ENCODE results near the gene SMIM32.

The SMIM32 gene

DNA sequence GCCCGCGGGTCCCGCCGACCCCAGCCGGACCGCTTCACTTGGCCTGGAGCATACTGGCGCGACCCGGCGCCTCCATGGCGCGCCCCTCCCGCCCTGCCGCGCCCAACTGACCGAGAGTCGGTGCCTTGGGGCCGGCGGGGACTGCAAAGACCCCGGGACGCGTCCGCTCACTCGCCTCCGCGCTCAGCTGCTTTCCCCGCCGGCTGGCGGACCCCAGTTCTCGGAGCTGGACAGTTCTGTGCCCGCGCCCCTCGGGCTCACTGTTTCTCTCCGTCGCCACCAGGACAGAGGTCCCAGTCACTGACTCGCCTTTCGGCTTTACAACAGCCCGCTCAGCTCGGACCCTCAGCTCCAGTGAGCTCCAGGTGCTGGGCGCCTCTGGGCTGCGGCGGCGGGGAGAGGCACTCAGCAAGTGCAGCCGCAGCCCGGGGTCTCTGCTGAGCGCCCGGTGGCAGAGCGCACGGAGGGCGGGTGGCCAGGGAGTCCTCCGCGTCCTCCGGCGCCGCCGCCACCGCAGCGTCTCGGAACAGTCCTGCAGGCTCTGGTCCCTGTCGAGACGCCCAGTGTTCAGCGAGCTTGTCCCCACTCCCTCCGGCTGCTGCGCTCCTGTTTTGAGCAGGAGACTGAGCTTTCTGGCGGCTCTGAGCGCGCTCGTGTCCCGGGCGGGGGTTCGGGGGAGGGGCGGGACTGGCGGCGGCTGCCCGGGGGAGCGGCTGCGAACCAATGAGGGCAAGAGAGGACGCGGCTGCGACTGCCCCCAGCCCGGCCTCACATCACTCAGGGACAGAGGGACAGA is at the start of gene SMIM32:
SMIM32 (minus strand) TSS at position 637 of the 796 bp plus-strand sequence. CDS start 638 bp downstream, outside the sequence.
- no peak for DNase-seq

DNA sequence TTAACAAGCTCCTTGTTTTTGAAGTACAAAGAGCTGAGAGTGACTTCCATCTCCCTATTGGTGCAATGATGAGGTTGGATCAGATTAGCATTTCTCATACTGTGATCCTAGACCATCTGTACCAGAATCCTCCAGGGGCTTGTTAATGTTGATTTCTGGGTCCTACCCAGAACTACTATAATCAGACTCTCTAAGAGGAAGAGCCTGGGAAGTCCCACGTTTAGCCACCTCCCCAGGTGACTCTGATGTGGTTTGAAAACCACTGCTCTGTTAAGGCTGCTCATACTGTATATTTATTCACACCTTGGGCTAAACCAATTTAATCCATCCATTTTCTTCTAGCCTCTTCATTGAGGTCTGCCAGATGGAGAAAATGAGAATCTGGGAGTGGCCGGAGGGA is 49.6 kb upstream of the SMIM32 start:
- no peak for DNase-seq

DNA sequence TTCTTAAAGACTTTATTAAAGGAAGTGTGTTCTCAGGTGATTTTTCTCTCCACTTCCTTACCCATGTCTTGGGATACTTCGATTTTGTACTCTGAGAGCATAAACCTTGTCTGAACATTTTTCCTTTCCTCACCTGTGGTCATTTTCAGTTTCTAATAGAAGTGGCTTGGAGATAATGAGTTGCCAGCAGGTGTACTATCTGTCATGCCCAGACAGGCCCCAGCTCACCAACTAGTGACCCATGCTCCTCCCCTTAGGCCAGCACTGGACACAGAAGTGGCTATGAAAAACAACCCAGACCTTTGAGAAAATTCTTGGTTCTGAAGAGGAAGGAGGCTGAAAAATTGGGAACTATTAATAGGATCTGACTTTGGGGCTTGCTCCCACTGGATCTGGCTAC is 49.2 kb upstream of the SMIM32 start:
- no peak for DNase-seq

DNA sequence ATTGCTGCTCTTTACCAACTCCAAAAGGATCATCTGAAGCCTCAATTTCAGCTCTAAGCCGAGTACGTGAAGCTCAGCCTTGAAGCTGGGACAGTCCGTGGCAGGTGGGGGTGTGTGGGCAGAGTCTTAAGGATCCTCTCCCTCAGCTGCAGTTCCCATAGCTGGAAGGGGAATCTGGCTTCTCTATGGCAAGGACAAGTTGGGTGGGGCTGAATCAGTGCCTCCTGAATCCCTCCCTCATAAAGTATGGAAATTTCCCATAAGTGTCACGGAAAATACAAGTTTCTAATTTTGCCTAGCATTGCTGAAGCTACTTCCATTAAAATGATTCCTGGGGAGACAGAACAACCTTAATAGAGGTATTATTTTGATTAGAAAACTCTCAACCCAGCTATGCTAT is 47.9 kb upstream of the SMIM32 start:
- no peak for DNase-seq

DNA sequence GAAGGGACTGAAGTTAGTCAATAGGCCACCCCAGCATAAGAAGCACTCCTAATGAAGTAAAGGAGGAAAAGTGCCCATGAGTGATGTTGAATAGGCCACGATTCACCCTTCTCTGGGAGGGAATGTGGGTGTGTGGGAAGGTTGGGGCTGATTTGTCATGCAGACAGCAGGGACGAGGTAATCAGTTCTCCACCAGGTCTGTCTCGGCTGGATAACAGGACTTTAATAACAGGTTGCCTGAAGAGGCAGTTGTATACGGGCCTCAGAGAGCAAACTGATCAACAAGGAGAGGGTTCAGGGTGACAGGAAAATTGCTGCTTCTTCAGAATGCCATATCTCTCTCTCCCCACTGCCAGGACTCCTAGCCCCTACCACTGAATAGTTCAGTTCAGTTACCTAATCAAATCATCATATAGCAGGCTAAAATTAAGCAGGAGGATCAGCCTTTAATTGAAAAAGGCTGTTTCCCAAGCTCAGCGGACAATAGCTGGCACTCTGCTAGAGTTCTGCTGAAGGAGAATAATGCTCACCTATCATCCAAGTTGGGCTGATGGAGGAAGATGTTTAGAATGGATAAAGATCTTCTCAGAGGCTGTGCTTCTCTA is 43.6 kb upstream of the SMIM32 start:
- no peak for DNase-seq

DNA sequence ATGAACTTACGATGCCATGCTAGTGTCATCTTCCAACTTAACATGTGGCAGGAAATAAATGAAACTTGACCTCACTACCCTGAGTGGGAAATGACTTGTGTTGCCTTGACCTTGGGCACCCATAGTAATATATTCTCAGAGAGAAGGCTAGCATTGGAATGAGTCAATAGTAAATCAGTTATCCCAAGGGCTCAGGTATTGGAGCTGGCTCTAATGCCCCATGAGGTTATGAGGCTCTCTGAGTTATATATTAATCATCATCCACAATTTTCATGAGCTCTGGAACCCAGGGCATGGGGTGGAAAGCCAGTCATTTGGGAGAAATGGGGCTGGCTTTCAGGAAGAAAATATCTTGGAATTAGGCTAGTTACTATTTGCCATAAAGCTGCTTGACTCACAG is 42.4 kb upstream of the SMIM32 start:
- no peak for DNase-seq

DNA sequence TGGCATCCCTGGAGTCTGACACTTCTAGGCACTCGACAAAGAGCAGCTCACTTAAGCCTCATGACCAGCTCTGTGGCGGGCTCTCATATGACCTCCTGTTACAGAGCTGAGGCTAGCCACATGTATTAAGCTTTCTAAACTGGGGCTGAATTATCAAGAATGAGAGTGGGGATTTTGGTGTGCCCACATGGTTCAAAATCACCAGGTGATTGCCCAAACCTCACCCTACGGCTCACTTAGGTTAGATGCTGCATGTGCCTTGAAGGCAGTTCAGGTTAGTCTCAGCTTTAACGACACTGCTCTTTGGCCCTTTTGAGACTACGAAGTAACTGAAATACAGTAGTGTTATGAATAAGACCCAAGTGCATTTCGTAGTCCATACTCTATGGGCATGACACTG is 39.4 kb upstream of the SMIM32 start:
- DNase-seq: no peak

DNA sequence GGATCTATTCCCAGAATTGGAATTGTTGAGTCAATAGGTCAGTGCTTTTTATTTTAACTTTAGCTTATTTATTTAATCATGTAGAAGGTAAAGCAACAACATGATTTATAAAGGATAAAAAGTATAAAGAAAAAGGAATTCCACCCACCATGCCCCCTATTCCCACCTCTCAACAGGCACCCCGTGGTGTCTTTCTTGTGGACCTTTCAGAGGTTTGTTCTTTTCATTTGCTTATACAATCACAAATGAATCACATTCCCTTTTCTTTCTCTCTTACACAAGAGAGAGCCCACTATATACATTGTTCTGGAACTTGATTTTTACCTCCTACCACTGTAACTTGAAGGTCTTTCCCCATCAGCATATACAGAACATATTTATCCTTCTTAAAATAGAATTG is 37.2 kb upstream of the SMIM32 start:
- DNase-seq: no peak

DNA sequence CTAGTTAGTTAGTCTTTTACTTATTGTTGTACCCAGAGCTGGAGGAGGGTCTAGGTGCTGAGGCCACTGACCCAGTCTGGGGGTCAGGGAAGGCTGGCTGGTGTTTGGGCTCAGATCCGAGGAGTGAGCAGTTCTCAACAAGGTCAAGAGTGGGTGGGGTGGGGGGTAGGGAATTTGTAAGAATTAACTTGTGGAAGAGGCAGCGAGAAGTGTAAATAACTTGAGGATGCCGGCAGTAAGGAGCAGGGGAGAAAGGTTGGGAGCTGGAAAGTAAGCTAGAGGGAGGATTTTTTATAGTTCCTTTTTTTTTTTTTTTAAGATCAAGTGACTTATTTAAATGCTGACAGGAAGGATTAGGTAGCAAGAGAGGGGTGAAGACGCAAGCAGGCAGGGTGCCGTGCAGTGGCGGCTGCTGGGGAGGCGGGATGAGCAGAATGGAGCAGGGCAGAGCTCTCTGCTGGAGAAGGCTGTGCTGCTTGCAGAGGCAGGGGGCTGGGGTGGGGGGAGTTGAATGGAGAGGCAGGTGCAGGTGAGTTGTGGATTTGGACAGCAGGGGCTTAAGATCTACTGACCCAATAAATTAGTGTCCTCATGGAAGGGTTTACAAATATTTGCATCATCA is 35.3 kb upstream of the SMIM32 start:
- no peak for DNase-seq

DNA sequence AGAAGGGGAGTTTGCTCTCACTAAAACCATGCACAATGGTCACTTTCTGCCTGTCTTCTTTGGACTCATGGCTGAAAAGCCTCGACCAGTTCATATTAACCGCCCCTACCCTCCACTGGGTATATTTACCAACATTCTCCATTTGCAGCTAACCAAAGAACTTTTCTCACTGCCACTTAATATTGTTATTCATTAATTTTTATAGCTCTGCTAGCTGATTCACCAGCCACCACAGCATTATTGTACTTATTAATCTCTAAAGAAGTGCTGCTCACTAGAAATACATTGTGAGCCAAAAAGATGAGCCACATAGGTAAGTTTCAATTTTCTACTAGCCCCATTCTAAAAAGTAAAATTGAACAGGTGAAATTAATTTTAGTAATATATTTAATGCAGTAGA is 33.4 kb upstream of the SMIM32 start:
- no peak for DNase-seq

DNA sequence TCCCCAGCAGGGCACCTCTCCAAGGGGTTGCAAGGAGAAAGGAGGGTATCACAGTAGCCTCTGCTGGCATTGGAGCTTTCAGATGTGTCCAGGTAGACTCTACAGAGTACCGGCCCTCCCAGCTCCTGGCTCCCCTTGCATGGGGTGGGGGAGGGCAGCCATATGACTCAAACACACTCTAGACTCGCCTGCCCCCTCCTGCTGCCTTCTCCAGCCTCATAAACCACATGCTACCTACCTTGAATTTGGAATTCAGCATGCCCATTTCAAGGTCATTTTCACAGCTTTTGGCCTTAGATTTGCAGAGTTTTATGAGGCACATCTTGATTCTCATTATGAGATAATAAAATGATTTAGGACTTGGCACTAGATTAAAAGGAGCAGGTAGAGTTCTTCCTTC is 32.8 kb upstream of the SMIM32 start:
- DNase-seq: no peak

DNA sequence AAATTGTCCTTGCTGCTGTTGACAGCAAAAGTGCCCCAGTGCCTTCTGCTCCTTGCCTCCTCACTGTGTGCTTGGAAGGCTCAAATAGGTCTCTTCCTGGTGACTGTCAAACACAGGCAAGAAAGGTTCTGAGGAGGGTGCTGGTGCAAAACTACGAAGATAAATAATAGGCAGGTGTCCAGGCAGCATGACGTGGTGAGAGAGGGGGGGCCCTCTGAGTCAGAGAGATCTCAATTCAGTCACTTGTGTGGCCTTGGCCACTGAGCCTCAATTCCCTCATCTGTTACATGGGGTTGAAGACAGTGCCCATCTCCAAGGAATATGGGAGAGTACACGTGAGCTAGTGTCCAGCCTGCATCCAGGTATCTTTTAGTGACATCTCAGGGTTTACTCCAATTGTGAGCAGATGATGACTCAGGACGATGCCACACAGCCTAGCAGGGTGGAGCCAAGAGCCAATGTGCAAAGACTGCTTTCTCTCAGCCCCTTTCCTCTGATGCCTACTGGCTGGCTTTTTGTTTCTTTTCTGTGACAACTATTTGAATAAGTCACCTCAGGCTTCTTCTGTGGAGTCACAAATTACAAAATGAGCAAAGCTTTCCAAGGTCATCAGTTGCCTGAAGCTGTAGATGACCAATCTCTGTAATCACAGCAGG is 29.7 kb upstream of the SMIM32 start:
- DNase-seq: no peak

DNA sequence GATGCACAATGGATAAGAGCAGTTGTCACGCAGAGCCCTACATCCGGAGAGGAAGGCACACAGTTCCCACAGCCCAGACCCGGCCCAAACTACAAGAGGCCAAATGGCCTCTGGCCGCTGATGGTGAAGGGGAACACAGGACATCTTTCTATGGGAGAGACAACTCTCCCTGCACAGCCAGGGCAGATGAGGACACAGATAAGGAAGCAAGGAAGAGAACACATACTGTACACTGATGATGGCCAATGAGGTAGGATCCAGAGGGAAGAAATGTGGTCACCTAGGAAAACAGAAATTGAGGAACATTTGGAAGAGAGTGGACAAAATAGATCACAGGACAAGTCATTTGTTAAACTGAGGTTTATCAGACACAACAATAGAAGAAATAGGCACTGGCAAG is 28.4 kb upstream of the SMIM32 start:
- DNase-seq: no peak

DNA sequence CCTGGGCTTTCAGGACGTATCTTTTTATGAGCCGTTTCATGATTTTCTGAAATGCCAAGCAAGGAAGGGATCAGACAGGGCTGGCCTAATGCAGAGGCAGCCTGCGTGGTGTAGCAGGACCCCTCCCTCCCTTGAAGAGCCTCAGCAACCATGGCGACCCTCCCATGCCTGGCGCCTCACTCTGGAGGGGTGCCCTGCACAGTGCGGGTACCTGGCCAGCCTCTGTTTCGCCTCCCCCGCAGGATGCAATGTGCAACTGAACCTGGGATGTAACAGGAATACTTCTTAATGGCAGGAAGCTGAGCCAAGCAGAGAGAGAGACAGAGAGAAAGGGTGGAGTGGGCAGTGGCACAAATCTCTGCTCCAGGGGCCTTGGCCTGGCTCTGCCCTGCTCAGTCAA is 23.3 kb upstream of the SMIM32 start:
- no peak for DNase-seq

DNA sequence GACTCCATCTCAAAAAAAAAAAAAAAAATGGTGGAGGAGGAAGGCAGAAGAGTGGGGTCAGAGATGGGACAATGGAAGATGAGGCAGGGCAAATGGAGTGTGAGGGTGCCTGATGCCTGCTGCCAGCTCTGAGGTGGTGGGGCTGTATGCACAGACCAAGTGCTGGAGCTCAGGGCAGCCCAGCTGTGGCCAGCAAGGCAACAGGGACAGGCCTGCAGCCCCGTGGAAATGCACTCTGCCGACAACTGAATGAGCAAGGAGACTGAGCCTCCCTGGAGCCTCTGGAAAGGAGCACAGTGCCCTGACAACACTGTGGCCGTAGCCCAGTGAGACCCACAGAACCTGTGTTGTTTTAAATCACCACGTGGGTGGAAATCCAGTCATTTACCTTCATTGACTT is 22.9 kb upstream of the SMIM32 start:
- no peak for DNase-seq

DNA sequence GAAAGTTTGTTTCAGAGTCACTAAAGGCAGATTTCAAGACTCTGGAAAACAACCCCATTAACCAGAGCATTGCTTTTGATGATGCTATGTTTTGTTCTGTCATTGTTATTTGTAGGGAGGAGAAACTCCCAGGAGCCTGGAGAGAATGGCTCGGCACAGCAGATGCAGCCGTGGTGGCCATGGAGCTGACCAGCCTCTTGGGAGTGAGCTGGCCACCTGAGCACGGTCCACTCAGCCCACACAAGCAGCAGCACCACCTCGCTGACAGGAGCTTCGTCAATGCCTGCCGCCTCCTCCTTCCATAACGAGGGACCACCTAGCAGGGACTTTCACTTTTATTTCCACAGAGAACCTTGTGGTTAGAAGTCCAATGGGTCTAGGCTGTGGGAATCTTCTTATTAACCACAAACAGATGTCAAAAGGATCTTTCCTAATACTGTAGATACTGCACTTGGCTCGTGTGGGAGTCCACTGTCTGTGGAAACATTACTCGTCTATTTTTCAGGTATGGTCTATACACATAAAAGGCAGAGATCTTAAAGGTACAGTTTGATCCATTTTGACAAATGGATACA is 21.0 kb upstream of the SMIM32 start:
- DNase-seq: no peak

DNA sequence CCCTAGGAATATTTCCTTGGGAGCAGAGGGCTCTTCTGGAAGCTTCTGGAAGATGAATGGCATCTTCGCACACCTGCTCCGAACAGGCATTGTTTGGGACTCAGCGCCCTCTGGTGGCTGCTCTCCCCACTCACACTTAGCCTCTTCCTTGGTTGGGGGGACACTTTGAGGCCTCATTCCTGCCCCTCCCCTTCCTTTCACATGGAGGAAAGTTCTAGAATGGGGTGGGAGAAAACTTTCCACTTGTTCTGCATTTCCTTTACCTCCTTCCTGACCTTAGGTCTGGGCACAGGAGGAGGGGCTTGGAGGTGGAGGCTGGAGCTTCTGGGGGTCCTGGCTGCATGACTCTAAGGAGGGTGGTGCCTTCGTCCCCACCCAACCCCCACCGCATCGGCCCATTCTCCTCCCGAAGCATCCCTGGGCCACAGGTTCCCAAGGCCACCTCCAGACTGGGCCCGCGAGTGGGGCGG is 19.3 kb upstream of the SMIM32 start:
- peak; percentile 8 to 17 for DNase-seq

DNA sequence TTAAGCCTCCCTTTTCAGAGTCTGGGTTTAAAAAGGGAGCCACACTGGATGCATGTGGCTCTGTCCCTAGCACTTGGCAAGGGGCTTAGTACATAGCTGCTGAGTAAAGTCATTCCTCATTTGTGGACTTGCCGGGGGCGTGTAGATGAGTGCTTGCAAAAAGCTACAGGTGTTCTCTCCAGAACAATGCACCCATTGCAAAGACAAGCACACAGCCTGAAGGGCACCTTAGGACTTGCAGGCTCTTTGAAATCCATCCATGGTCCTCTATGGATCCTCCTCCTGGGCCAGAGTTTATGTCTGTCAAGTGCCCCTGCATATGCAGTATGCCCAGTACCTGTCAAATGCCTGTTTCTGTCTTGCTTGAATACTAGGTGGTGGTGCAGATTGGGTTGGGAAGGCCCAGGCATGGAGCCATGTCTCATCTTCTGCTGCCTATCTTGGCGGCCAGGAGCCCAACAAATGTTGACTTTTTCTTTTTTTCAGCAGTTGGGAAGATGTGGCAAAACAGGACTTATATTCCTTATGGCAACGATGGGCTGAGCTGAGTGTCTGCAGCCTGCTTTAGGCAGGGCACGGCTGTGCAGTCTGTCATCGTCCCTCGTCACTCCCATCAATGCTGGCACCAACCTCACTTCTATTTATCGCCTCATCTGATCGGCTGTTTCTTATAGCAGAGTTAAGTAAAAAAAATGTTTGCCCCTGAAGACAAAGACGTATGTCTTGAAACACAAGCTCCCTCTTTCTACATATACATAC is 18.5 kb upstream of the SMIM32 start:
- DNase-seq: no peak

DNA sequence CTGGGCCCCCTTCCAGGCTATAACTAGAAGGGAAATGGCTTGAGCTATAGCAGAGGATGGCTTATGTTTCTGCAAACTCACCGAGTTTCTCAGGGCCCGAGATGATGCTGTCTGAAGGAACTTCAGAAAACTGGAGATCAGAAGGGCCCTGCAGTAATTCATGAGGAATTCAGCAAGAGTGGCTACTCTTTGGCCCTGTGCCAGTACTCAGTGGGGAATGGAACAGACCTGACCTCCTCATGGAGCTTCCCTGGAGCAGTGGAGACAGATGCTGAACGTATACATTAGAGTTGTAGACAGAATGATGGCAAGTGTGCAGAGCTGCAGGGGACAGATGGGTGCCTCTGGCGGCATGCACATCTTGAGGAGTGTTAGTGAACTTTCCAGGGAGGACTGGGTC is 17.3 kb upstream of the SMIM32 start:
- no peak for DNase-seq

DNA sequence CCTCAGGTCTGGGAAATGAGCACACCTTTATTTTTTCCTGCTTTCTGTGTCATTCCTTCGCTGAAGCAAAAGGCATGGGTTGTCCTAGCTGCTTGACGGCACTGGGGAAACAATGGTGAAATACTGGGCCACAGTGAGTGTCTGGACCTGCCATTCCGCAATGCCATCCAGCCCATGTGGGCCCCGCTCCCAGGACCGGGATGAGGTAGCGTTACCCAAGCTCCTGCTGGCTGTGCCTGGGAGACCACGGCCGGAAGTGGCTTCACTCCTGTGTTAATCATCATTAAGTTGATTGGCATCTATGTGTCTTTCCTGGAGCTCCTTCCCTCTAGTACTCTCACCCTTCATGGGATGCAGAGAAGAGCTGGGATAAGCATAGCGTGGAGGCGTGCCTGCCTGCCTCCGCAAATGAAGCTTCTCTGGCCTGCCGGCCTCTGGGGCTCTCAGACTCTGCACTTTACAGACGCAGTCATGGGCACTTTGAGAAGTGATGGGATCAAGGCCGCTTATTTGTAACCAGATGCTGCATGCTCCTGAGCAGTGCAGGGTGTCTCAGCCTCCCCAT is 16.5 kb upstream of the SMIM32 start:
- DNase-seq: no peak

DNA sequence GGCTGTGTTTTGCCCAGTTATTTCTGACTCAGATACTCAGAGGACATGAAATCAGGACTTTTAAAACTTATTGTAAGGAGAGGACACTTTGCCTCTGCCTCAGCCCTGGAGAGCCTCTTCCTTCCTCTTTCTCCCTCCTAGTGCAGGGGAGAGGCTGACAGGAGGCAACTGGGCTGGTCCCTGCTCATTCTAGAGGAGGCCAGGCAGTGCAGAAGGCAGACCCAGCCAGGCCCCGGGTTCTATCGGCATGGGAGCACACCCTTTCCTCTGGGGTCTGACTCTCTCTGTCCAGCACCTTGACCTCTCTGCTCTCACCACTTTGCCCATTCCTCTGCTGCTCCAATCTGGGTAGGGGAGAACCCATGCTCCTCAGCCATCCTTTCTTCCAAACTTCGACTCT is 16.0 kb upstream of the SMIM32 start:
- DNase-seq: no peak

DNA sequence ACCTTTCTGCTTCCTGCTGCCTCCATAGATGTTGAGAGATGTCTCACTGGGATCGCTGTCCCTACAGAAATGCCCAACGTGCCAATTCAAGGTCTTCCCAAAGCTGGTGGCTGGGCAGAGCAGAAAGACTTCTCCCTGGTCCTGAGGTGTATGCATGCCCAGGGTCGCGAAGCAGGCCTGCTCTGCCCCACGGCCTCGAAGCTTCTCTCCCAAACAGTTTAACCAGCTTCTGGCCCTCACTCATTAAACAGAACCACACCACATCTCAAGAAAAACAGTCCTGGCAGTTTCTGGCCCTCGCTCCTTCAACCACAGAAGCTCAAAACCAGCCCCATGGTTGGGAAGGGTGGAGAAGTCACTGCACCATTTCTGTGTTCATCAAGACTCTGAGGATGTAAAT is 14.7 kb upstream of the SMIM32 start:
- no peak for DNase-seq

Data from activated CD4-positive, alpha-beta T cell treated with anti-CD3 and anti-CD28 coated beads, Interleukin-2, amount 50 U/mL, for 4 hours (primary cell).